Endodermal cell (in vitro differentiated cells): Measurements from ENCODE around the gene ZMIZ1. TPM values are rescaled to one million over a fixed set of nuclear protein-coding genes. Genes with fewer than 3 reads are reported as not detected.
A peak's percentile ranks its signal among the peaks of the same experiment; 100 is the strongest.

Experiments
- DNase-seq: peaks from one replicate; pipeline ENCODE4 v3.0.0-alpha.2; 2017
- H3K27ac ChIP-seq: 2 replicates; pipeline ENCODE4 v1.5.1; 2013; ENCODE audit warnings: mild to moderate bottlenecking, low read depth, low read length, moderate library complexity
- H3K27me3 ChIP-seq: 2 replicates; pipeline ENCODE4 v1.6.1; 2013; ENCODE audit warnings: mild to moderate bottlenecking, low read length, moderate library complexity; ENCODE audit not compliant: insufficient read depth, control insufficient read depth, poor library complexity, severe bottlenecking
- H3K36me3 ChIP-seq: 2 replicates; pipeline ENCODE4 v1.7.0; 2013; ENCODE audit warnings: mild to moderate bottlenecking, low read length, moderate library complexity; ENCODE audit not compliant: control insufficient read depth, insufficient read depth
- H3K4me1 ChIP-seq: one replicate; pipeline ENCODE4 v1.7.0; 2013; ENCODE audit warnings: low read length; ENCODE audit not compliant: control insufficient read depth, insufficient read depth
- H3K4me3 ChIP-seq: 2 replicates; pipeline ENCODE4 v1.5.1; 2013; ENCODE audit warnings: mild to moderate bottlenecking, low read length, moderate library complexity
- H3K9ac ChIP-seq: 2 replicates; pipeline ENCODE4 v1.6.1; 2013; ENCODE audit warnings: mild to moderate bottlenecking, low read length, moderate library complexity; ENCODE audit not compliant: poor library complexity, severe bottlenecking; ENCODE audit errors: extremely low read depth
- H3K9me3 ChIP-seq: 2 replicates; pipeline ENCODE4 v1.6.1; 2013; ENCODE audit warnings: mild to moderate bottlenecking, low read length, moderate library complexity; ENCODE audit not compliant: control insufficient read depth
- H3K27ac Mint-ChIP-seq: 2 replicates; pipeline ENCODE4 v1.8.0; 2020; ENCODE audit warnings: mixed read lengths
- H3K27me3 Mint-ChIP-seq: 2 replicates; pipeline ENCODE4 v1.8.0; 2021; ENCODE audit warnings: mild to moderate bottlenecking, mixed read lengths; ENCODE audit not compliant: insufficient read depth
- H3K36me3 Mint-ChIP-seq: 2 replicates; pipeline ENCODE4 v1.8.0; 2020; ENCODE audit warnings: low read depth, mixed read lengths
- H3K4me1 Mint-ChIP-seq: 2 replicates; pipeline ENCODE4 v1.8.0; 2020; ENCODE audit warnings: mixed read lengths
- H3K4me3 Mint-ChIP-seq: 2 replicates; pipeline ENCODE4 v1.8.0; 2020; ENCODE audit warnings: mild to moderate bottlenecking, moderate library complexity, mixed read lengths
- H3K9me3 Mint-ChIP-seq: 2 replicates; pipeline ENCODE4 v1.8.0; 2020; ENCODE audit warnings: mild to moderate bottlenecking, mixed read lengths
- WGBS, 2 experiments: methylation state at CpG; one replicate each; pipeline versions ENCODE4 v1.1.5 to v1.1.7; 2013; ENCODE audit warnings: missing lambda C conversion rate in 2 of 2, mixed read lengths in 1 of 2; ENCODE audit not compliant: insufficient coverage in 1 of 2, insufficient read length in 1 of 2; 5-methylcytosine and 5-hydroxymethylcytosine counted together
- total RNA-seq, 2 donors: library from RNA; stranded (reverse); fragmentation: NEBNext Ultra II Directional in 1 of 2; extraction: Animal tissue kit (Norgen Biotek cat#: 25700) in 1 of 2; gene quantifications; 2 replicates in 1 of 2; 3 replicates in 1 of 2; pipeline ENCODE4 v1.2.1, GENCODE V29; 2021
- TF ChIP-seq, protein P1 (sequence below): fragments of 200-600 bp; sonication (generic); conservative IDR thresholded peaks from 2 replicates; pipeline ENCODE4 v1.5.0; 2021; ENCODE audit warnings: antibody characterized with exemption, mild to moderate bottlenecking

The ZMIZ1 gene
- total RNA-seq, 2 donors from 2014 or later: 65.3 to 67.5 TPM

- WGBS, 2 experiments: 92 to 94% methylated on average over 1 to 2 of the region's 2 CpGs
- no peaks in the 10 kb centered on the region for H3K27me3 ChIP-seq
- Mint-ChIP-seq H3K27ac (no peak overlapping the region), H3K4me3 (no peak overlapping the region), H3K4me1 (peaks cover 20% of the 10 kb centered on the region), H3K36me3 (peaks cover 20% of the 10 kb centered on the region), H3K27me3 (peaks cover 18% of the 10 kb centered on the region), H3K9me3 (no peaks in the 10 kb centered on the region)
- TF ChIP-seq, protein P1, sequence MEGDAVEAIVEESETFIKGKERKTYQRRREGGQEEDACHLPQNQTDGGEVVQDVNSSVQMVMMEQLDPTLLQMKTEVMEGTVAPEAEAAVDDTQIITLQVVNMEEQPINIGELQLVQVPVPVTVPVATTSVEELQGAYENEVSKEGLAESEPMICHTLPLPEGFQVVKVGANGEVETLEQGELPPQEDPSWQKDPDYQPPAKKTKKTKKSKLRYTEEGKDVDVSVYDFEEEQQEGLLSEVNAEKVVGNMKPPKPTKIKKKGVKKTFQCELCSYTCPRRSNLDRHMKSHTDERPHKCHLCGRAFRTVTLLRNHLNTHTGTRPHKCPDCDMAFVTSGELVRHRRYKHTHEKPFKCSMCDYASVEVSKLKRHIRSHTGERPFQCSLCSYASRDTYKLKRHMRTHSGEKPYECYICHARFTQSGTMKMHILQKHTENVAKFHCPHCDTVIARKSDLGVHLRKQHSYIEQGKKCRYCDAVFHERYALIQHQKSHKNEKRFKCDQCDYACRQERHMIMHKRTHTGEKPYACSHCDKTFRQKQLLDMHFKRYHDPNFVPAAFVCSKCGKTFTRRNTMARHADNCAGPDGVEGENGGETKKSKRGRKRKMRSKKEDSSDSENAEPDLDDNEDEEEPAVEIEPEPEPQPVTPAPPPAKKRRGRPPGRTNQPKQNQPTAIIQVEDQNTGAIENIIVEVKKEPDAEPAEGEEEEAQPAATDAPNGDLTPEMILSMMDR: no peak
- H3K9me3 ChIP-seq: no peaks in the 10 kb centered on the region
- peaks cover 18% of the 10 kb centered on the region for H3K4me1 ChIP-seq
- no peak overlapping the region for H3K9ac ChIP-seq
- H3K36me3 ChIP-seq: peaks cover 15% of the 10 kb centered on the region
- H3K4me3 ChIP-seq: no peak overlapping the region
- H3K27ac ChIP-seq: no peak overlapping the region
- DNase-seq: no peak
Observed at GRCh38 chr10:79346012-79346340, 277.2 kb downstream of the ZMIZ1 start.

- Mint-ChIP-seq H3K27me3 (peaks cover 18% of the 10 kb centered on the region), H3K36me3 (peaks cover 23% of the 10 kb centered on the region), H3K27ac (peak overlapping the region; percentile 48), H3K4me1 (peaks cover 20% of the 10 kb centered on the region), H3K9me3 (no peaks in the 10 kb centered on the region), H3K4me3 (peak overlapping the region; percentile 71)
- Histone ChIP-seq H3K9me3 (no peaks in the 10 kb centered on the region), H3K4me3 (no peak overlapping the region), H3K36me3 (peaks cover 22% of the 10 kb centered on the region), H3K27ac (no peak overlapping the region), H3K4me1 (peaks cover 18% of the 10 kb centered on the region), H3K9ac (no peak overlapping the region), H3K27me3 (no peaks in the 10 kb centered on the region)
- TF ChIP-seq, protein P1: no peak
- 55 to 84% methylated on average over 5 to 12 of the region's 12 CpGs for WGBS, 2 experiments
- DNase-seq: peak; percentile 76
Observed at GRCh38 chr10:79346388-79347225, 277.8 kb downstream of the ZMIZ1 start.

DNA sequence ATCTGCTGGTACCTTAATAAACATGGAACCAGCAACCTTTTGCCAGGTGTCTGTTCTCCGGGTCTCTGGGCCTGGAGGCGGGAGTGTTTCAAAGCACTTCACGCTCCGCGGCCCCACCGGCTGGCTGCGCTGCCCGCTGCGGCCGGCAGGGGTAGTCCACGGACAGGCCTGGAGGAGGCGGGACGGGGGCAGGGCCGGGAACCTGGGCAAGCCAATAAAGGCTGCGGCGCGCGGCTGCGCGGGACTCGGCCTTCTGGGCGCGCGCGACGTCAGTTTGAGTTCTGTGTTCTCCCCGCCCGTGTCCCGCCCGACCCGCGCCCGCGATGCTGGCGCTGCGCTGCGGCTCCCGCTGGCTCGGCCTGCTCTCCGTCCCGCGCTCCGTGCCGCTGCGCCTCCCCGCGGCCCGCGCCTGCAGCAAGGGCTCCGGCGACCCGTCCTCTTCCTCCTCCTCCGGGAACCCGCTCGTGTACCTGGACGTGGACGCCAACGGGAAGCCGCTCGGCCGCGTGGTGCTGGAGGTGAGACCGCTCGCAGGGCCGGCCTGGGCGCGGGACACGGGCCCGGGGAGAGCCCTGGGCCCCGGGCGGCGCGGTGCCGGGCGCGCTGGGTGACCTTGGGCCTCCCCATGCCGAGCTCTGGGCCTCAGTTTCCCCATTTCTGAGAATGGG is 278.6 kb downstream of the ZMIZ1 start, which contains the start of gene PPIF:
TSS of gene PPIF (plus strand) at position 244 of the 668 bp plus-strand sequence. CDS start at position 324, 80 bp downstream.
- peaks cover 26% of the 10 kb centered on the region for H3K36me3 Mint-ChIP-seq
- H3K9me3 ChIP-seq: no peaks in the 10 kb centered on the region
- no peaks in the 10 kb centered on the region for H3K27me3 ChIP-seq
- H3K27ac ChIP-seq: no peak within 1 kb of the TSS
- peaks cover 28% of the 10 kb centered on the region for H3K36me3 ChIP-seq
- peak within 1 kb of the TSS; percentile 81 for H3K9ac ChIP-seq
- peaks cover 20% of the 10 kb centered on the region for H3K4me1 Mint-ChIP-seq
- peak; percentile 98 for DNase-seq
- H3K4me3 Mint-ChIP-seq: peak within 1 kb of the TSS; percentile 71
- peaks cover 18% of the 10 kb centered on the region for H3K4me1 ChIP-seq
- WGBS, 2 experiments: 0 to 1% methylated on average over 16 to 77 of the region's 77 CpGs
- peak within 1 kb of the TSS; percentile 84 for H3K4me3 ChIP-seq
- H3K9me3 Mint-ChIP-seq: no peaks in the 10 kb centered on the region
- peak within 1 kb of the TSS; percentile 48 for H3K27ac Mint-ChIP-seq
- TF ChIP-seq, protein P1: peak; percentile 98
- H3K27me3 Mint-ChIP-seq: peaks cover 16% of the 10 kb centered on the region
